Measurements from ENCODE around the gene MGRN1.

GRCh38 chr16:4576008-4576407 is 48.6 kb upstream of the MGRN1 start:
- TF ChIP-seq ZNF274 (IDR thresholded peaks at IDR 0.05; ENCODE audit: low read depth, low read length) (no peak), YY1 (IDR thresholded peaks at IDR 0.05; ENCODE audit: insufficient read depth, insufficient read length) (no peak)

Data from NT2/D1 (cell line).